Measurements from ENCODE around the gene KBTBD13. TPM values are rescaled to one million over a fixed set of nuclear protein-coding genes. Genes with fewer than 3 reads are reported as not detected.

KBTBD13 gene
- total RNA-seq, 4 donors from 2014 or later = 0.38 TPM; not detected in 3

DNA sequence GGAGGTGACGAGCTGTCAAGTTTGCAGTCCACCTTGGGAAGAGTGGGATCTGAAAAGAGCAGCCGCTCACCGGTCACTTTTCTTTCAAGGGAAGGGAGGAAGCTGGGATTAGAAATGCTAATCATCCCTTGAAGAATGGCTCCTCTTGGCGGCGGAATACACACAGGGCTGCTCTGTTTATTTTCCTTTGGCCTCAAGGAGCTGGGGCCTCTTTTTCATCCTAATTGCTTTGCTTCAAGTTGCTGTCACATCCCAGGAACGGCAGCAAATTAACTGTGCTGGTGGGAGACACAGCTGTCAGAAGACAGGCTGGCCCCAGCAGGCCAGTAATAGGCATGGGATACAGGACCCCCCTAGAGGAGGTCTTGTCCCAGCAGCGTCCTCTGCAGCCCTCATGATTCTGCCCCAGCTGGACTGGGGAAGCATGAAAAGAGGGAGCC, 6.7 kb downstream of the KBTBD13 start:
- Histone ChIP-seq H3K9me3 (no peaks in the 10 kb centered on the region), H3K27ac (no peak overlapping the region), H3K27me3 (no peaks in the 10 kb centered on the region), H3K4me3 (no peak overlapping the region), H3K4me1 (peaks cover 0 to 48% (median 7%) of the 10 kb centered on the region in 4 donors), H3K36me3 (no peaks in the 10 kb centered on the region)
- no peak for DNase-seq
- TF ChIP-seq, protein P1, sequence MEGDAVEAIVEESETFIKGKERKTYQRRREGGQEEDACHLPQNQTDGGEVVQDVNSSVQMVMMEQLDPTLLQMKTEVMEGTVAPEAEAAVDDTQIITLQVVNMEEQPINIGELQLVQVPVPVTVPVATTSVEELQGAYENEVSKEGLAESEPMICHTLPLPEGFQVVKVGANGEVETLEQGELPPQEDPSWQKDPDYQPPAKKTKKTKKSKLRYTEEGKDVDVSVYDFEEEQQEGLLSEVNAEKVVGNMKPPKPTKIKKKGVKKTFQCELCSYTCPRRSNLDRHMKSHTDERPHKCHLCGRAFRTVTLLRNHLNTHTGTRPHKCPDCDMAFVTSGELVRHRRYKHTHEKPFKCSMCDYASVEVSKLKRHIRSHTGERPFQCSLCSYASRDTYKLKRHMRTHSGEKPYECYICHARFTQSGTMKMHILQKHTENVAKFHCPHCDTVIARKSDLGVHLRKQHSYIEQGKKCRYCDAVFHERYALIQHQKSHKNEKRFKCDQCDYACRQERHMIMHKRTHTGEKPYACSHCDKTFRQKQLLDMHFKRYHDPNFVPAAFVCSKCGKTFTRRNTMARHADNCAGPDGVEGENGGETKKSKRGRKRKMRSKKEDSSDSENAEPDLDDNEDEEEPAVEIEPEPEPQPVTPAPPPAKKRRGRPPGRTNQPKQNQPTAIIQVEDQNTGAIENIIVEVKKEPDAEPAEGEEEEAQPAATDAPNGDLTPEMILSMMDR (IDR thresholded peaks at IDR 0.05) = peak in 3 of 6 experiments; percentile 14 to 30 (median 17)
- TF ChIP-seq POLR2A (IDR thresholded peaks at IDR 0.05) = no peak

DNA sequence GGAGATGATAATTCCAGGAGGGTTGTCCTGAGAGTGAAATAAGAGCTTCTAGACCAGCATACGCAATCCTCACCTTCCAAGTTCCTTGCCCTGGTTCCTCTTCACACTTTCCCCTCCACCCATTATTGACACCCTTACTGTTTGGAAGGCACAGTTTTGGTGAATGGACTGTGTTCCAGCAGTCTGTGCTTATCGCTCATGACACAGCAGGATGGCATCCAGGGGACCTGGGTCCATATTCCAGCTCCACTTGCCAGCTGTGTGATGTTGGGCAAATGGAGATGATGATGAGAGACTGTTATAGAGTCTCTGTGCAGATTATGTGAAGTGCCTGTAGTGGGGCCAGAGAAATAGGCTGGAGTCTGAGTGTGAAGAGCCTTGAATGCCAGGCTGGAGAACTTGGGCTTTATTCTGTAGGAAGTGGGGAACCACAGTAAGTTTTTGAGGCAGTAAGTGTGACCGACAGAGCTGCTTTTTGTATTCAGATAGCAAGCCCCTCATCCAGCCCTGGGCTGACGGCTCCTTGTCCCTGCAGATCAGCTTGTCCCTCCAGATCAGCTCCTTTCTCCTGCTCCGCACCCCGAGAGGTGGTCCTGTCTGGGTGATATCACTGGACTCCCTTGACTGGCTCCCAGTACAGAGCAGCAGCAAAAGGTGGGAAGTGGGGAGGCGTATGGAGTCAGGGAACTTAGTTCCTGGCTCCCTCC, 8.1 kb downstream of the KBTBD13 start:
- Histone ChIP-seq H3K4me3 (no peak overlapping the region), H3K9me3 (no peaks in the 10 kb centered on the region), H3K4me1 (peaks cover 0 to 62% (median 8%) of the 10 kb centered on the region in 4 donors), H3K27ac (no peak overlapping the region), H3K36me3 (no peaks in the 10 kb centered on the region), H3K27me3 (no peaks in the 10 kb centered on the region)
- TF ChIP-seq POLR2A (IDR thresholded peaks at IDR 0.05) = no peak
- TF ChIP-seq, protein P1 (IDR thresholded peaks at IDR 0.05) = no peak
- DNase-seq = no peak

DNA sequence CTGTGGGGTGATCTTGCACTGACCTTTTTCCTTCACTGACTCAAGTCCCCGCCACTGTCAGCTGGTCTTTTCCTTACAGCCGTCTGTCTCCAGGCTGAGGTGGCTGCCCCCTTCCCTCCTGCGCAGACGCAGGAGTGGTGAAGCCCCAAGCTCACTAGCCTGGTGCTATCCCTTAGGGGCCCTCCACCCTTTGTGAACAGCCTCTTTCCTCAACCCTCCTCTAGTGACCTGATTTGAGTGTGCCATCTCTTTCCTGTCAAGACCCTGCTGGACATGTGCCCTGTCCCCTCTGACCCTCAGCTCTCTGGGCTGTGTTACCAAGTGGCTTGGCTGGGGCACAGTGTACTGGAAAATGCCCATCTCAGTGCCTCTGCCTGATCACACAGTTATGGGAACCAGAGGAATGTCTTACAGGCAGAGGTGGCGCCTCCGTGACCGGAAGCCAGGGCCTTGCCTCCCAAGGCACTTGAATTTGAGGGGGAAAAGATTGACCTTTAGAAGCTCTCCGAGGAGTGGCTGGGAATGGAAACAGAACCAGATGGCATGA, 8.7 kb downstream of the KBTBD13 start:
- H3K4me3 ChIP-seq = no peak overlapping the region
- TF ChIP-seq POLR2A (IDR thresholded peaks at IDR 0.05) = no peak
- TF ChIP-seq, protein P1 (IDR thresholded peaks at IDR 0.05) = no peak
- H3K4me1 ChIP-seq = peaks cover 0 to 67% (median 8%) of the 10 kb centered on the region in 4 donors
- no peak overlapping the region for H3K27ac ChIP-seq
- no peak for DNase-seq
- no peaks in the 10 kb centered on the region for H3K9me3 ChIP-seq
- H3K27me3 ChIP-seq = no peaks in the 10 kb centered on the region
- no peaks in the 10 kb centered on the region for H3K36me3 ChIP-seq

DNA sequence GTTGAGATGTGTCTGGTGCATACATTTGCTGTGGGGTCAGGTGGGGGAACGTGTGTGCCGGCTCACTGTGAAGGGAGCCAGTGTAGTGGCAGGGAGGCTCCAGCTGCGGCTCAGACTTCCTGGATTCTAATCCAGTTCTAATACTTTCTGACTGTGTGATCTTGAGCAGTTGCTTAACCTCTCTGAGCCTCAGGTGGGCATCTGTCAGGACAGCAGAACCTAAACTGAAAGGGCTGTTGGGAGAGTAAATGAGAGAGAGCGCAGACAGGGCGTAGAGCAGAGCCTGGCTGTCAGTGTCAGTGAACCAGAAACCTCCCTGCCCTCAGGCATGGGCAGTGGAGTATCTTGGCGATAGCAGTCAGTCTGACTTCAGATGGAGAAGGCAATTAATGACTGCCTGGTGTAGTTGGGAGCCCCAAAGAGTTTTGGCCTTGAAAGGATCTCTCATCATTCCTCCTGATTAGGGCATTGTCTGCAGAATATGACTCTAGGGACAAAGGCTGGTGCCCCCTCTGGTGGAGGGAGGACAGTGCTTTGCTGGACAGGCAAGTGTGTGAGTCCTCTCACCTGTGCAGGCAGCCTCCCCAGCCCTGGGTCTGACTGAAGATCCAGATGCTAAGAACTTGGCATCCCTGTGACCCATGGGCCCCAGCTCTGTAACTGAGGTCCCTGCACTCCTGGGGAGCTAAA, 9.6 kb downstream of the KBTBD13 start:
- H3K36me3 ChIP-seq = no peaks in the 10 kb centered on the region
- peak in 1 of 3 donors; percentile 63 for DNase-seq
- TF ChIP-seq POLR2A (IDR thresholded peaks at IDR 0.05) = no peak
- TF ChIP-seq, protein P1 (IDR thresholded peaks at IDR 0.05) = peak in 4 of 6 experiments; percentile 27 to 43 (median 35)
- no peak overlapping the region for H3K27ac ChIP-seq
- H3K4me1 ChIP-seq = peaks cover 0 to 67% (median 8%) of the 10 kb centered on the region in 4 donors
- no peaks in the 10 kb centered on the region for H3K9me3 ChIP-seq
- H3K4me3 ChIP-seq = no peak overlapping the region
- H3K27me3 ChIP-seq = no peaks in the 10 kb centered on the region

DNA sequence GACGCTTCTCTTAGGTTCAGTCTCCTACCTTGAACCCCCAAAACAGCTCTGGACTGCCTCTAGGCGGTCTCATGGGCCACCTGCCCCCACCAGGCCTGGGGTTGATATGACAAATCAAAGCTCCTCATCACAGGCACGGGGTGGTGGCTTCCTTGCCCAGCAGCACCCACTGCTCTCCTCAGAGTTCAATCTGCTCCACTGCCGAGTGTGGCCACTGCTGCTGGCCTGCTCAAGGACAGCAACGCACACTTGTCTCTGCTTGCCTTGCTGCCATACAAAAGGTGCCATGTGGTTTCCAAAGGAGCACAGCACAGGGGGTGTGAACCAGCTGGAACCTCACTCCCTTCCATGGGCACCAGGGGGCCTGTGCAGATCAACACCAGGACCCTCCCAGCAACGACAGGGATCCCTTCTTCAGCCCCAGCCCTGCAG, 10.2 kb downstream of the KBTBD13 start:
- Histone ChIP-seq H3K9me3 (no peaks in the 10 kb centered on the region), H3K4me3 (no peak overlapping the region), H3K36me3 (no peaks in the 10 kb centered on the region), H3K4me1 (peaks cover 0 to 62% (median 8%) of the 10 kb centered on the region in 4 donors), H3K27ac (no peak overlapping the region), H3K27me3 (no peaks in the 10 kb centered on the region)
- DNase-seq = no peak
- no peak for TF ChIP-seq POLR2A (IDR thresholded peaks at IDR 0.05)
- TF ChIP-seq, protein P1 (IDR thresholded peaks at IDR 0.05) = no peak

Measured in Peyer's patch (tissue), 4 donors.